SK-N-MC (cell line): ENCODE results near the gene CRYBG2.

Experiments
- DNase-seq: peaks from one replicate; pipeline ENCODE4 v3.0.0-alpha.2; 2011; ENCODE audit warnings: low read depth, low spot score
- H3K27ac ChIP-seq: fragments of 200-600 bp; sonication (generic); 2 replicates; pipeline ENCODE4 v1.5.1; 2016; ENCODE audit warnings: mixed run types
- H3K36me3 ChIP-seq: fragments of 200-600 bp; sonication (generic); 2 replicates; pipeline ENCODE4 v1.6.1; 2017; ENCODE audit warnings: antibody characterized with exemption, low read length, mixed read lengths; ENCODE audit not compliant: insufficient read depth
- H3K4me3 ChIP-seq: fragments of 200-600 bp; sonication (generic); 2 replicates; pipeline ENCODE4 v1.5.1; 2016
- H3K9ac ChIP-seq: fragments of 200-600 bp; sonication (generic); 2 replicates; pipeline ENCODE4 v1.8.0; 2017; ENCODE audit warnings: mixed run types, mixed read lengths; ENCODE audit not compliant: insufficient read length
- H3K9me3 ChIP-seq: fragments of 200-600 bp; sonication (generic); 2 replicates; pipeline ENCODE4 v1.6.1; 2017; ENCODE audit warnings: low read depth, mild to moderate bottlenecking, antibody characterized with exemption, low read length, moderate library complexity, mixed read lengths
- EZH2 ChIP-seq: fragments of 200-600 bp; sonication (generic); IDR thresholded peaks from one replicate; pipeline ENCODE4 v1.6.1; 2017; ENCODE audit warnings: antibody characterized with exemption
- FOXP2 ChIP-seq: optimal IDR thresholded peaks from 2 replicates; pipeline ENCODE3; 2011; ENCODE audit warnings: mild to moderate bottlenecking, moderate library complexity; ENCODE audit not compliant: insufficient read depth; ENCODE audit errors: extremely low read length, control extremely low read depth
- POLR2AphosphoS5 ChIP-seq: IDR thresholded peaks from 2 replicates; pipeline ENCODE4 v1.6.1; 2012; ENCODE audit warnings: mild to moderate bottlenecking, low read depth, low read length, borderline replicate concordance

CRYBG2 gene

GRCh38 chr1:26356106-26356505 lies 2.2 kb upstream of the CRYBG2 start:
- Histone ChIP-seq H3K4me3 (no peak overlapping the region), H3K36me3 (no peaks in the 10 kb centered on the region), H3K27ac (no peak overlapping the region), H3K9ac (no peak overlapping the region), H3K9me3 (no peaks in the 10 kb centered on the region)
- DNase-seq = no peak
- TF ChIP-seq FOXP2 (no peak), EZH2 (no peak), POLR2AphosphoS5 (no peak)

- H3K9me3 ChIP-seq = no peaks in the 10 kb centered on the region
- no peak for TF ChIP-seq POLR2AphosphoS5
- TF ChIP-seq EZH2 = no peak
- TF ChIP-seq FOXP2 = no peak
- DNase-seq = no peak
- H3K27ac ChIP-seq = no peak overlapping the region
- no peak overlapping the region for H3K4me3 ChIP-seq
- H3K9ac ChIP-seq = no peak overlapping the region
- H3K36me3 ChIP-seq = no peaks in the 10 kb centered on the region
Measured at GRCh38 chr1:26354972-26355371, 1.0 kb upstream of the CRYBG2 start.

- no peak overlapping the region for H3K4me3 ChIP-seq
- no peak for TF ChIP-seq POLR2AphosphoS5
- no peak for TF ChIP-seq EZH2
- TF ChIP-seq FOXP2 = no peak
- H3K9ac ChIP-seq = no peak overlapping the region
- no peak overlapping the region for H3K27ac ChIP-seq
- no peak for DNase-seq
- no peaks in the 10 kb centered on the region for H3K9me3 ChIP-seq
- H3K36me3 ChIP-seq = no peaks in the 10 kb centered on the region
Measured at GRCh38 chr1:26353210-26353859, 595 bp downstream of the CRYBG2 start.

GRCh38 chr1:26352338-26352679 lies 1.6 kb downstream of the CRYBG2 start:
- no peak for DNase-seq
- Histone ChIP-seq H3K36me3 (no peaks in the 10 kb centered on the region), H3K27ac (no peak overlapping the region), H3K9me3 (no peaks in the 10 kb centered on the region), H3K4me3 (no peak overlapping the region), H3K9ac (no peak overlapping the region)
- TF ChIP-seq FOXP2 (no peak), EZH2 (no peak), POLR2AphosphoS5 (no peak)

- no peak for TF ChIP-seq EZH2
- no peak for TF ChIP-seq FOXP2
- TF ChIP-seq POLR2AphosphoS5 = no peak
- DNase-seq = no peak
- Histone ChIP-seq H3K9me3 (no peaks in the 10 kb centered on the region), H3K36me3 (no peaks in the 10 kb centered on the region), H3K27ac (no peak overlapping the region), H3K4me3 (no peak overlapping the region), H3K9ac (no peak overlapping the region)
Measured at GRCh38 chr1:26351590-26352337, 2.2 kb downstream of the CRYBG2 start.

GRCh38 chr1:26350701-26351589 lies 3.0 kb downstream of the CRYBG2 start:
- Histone ChIP-seq H3K36me3 (no peaks in the 10 kb centered on the region), H3K9me3 (no peaks in the 10 kb centered on the region), H3K27ac (no peak overlapping the region), H3K9ac (no peak overlapping the region), H3K4me3 (no peak overlapping the region)
- DNase-seq = no peak
- TF ChIP-seq FOXP2 = no peak
- TF ChIP-seq EZH2 = no peak
- TF ChIP-seq POLR2AphosphoS5 = no peak

- H3K27ac ChIP-seq = no peak overlapping the region
- no peaks in the 10 kb centered on the region for H3K9me3 ChIP-seq
- no peak overlapping the region for H3K9ac ChIP-seq
- DNase-seq = no peak
- TF ChIP-seq FOXP2 (no peak), POLR2AphosphoS5 (no peak), EZH2 (no peak)
- no peaks in the 10 kb centered on the region for H3K36me3 ChIP-seq
- H3K4me3 ChIP-seq = no peak overlapping the region
Measured at GRCh38 chr1:26350343-26350700, 3.6 kb downstream of the CRYBG2 start.

- H3K4me3 ChIP-seq = no peak overlapping the region
- no peak overlapping the region for H3K9ac ChIP-seq
Measured at GRCh38 chr1:26349877-26350244, 4.1 kb downstream of the CRYBG2 start.

More at GRCh38 chr1:26349877-26350244, 4.1 kb downstream of the CRYBG2 start:
- Histone ChIP-seq H3K36me3 (no peaks in the 10 kb centered on the region), H3K9me3 (no peaks in the 10 kb centered on the region), H3K27ac (no peak overlapping the region)
- TF ChIP-seq EZH2 (no peak), POLR2AphosphoS5 (no peak), FOXP2 (no peak)
- no peak for DNase-seq
